ENCODE results near the gene GLS.

DNA sequence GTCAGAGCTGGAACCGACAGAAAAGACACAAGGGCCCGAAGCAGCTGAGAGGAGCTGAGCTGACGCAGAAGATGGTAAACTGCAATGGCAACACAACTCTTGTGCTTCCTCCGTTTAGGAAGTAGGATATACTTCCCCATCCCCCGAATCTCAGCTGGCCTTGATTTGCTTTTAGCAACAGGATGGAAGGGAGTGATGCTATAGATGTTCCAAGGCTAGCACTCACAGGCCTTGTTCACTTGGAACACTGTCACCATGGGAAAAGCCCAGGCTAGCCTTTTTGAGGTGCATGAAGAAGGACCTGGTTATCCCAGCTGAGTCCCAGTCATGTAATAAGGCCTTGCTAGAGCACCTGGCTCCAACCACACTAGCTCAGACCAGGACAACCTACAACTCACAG, 107.3 kb downstream of the GLS start:
- TF ChIP-seq, protein P1, sequence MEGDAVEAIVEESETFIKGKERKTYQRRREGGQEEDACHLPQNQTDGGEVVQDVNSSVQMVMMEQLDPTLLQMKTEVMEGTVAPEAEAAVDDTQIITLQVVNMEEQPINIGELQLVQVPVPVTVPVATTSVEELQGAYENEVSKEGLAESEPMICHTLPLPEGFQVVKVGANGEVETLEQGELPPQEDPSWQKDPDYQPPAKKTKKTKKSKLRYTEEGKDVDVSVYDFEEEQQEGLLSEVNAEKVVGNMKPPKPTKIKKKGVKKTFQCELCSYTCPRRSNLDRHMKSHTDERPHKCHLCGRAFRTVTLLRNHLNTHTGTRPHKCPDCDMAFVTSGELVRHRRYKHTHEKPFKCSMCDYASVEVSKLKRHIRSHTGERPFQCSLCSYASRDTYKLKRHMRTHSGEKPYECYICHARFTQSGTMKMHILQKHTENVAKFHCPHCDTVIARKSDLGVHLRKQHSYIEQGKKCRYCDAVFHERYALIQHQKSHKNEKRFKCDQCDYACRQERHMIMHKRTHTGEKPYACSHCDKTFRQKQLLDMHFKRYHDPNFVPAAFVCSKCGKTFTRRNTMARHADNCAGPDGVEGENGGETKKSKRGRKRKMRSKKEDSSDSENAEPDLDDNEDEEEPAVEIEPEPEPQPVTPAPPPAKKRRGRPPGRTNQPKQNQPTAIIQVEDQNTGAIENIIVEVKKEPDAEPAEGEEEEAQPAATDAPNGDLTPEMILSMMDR (conservative IDR thresholded peaks at IDR 0.05 in 1 of 2, IDR thresholded peaks at IDR 0.05 in 1 of 2; ENCODE audit: low read depth in 1 of 2, low read length in 2 of 2): no peak
- no peak for TF ChIP-seq EZH2 (IDR thresholded peaks at IDR 0.05; ENCODE audit: low read length, missing control alignments)
